ENCODE results near the gene CHGA. TPM values are rescaled to one million over a fixed set of nuclear protein-coding genes. Genes with fewer than 3 reads are reported as not detected.

The CHGA gene
- total RNA-seq, 1 donor from 2014 or later, result 1,527 TPM

DNA sequence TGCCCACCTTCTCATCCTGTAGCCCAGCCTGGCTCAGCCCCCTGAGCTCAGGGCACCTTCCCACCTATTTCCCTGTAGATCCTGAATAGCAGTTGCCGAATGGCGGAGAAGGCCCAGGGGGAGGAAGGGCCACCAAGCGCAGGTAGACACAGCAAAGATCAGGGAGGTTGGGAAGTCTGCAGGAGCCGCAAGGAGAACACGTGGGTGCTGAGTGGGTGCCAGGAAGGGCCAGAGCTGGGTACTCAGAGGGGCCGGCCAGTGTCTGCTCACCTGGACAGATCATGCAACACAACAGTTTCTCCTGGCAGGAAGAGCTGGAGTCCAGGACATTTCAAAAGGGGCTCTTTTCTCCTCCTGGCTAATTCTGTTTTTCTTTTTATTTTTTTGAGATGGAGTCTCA lies 30.6 kb downstream of the CHGA start:
- Mint-ChIP-seq H3K4me3 (no peak overlapping the region), H3K4me1 (ENCODE audit: unreplicated experiment) (peaks cover 3% of the 10 kb centered on the region), H3K36me3 (peaks cover 3% of the 10 kb centered on the region), H3K9me3 (no peaks in the 10 kb centered on the region), H3K27me3 (no peaks in the 10 kb centered on the region), H3K27ac (no peak overlapping the region)
- DNase-seq (ENCODE audit: extremely low spot score, unreplicated experiment), result no peak
- TF ChIP-seq CTCF (conservative IDR thresholded peaks at IDR 0.05), result no peak

GRCh38 chr14:92954933-92955332 lies 32.0 kb downstream of the CHGA start:
- peaks cover 3% of the 10 kb centered on the region for H3K36me3 Mint-ChIP-seq
- TF ChIP-seq CTCF (conservative IDR thresholded peaks at IDR 0.05), result no peak
- DNase-seq (ENCODE audit: extremely low spot score, unreplicated experiment), result no peak
- H3K4me3 Mint-ChIP-seq, result no peak overlapping the region
- H3K4me1 Mint-ChIP-seq (ENCODE audit: unreplicated experiment), result peaks cover 3% of the 10 kb centered on the region
- H3K27me3 Mint-ChIP-seq, result no peaks in the 10 kb centered on the region
- H3K9me3 Mint-ChIP-seq, result no peaks in the 10 kb centered on the region
- no peak overlapping the region for H3K27ac Mint-ChIP-seq

DNA sequence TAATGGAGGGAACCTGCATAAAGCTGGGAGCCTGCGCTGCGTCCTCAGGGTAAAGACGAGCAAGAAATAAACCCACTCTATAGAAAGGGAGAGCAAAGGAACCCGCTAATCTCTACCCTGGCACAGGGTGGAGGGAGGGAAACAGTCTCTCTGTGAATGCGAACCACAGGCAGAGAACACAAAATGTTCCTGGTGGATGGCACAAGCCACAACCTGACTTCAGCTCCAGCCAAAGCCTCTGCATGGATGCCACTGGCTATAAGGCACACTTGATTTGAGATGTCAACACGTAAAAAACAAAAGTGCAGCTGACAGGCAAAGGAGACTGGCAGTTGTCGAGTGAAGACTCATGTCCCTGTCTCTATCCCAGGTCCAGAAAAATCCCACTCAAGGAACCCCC lies 32.4 kb downstream of the CHGA start:
- no peak overlapping the region for H3K4me3 Mint-ChIP-seq
- H3K9me3 Mint-ChIP-seq, result no peaks in the 10 kb centered on the region
- no peaks in the 10 kb centered on the region for H3K27me3 Mint-ChIP-seq
- DNase-seq (ENCODE audit: extremely low spot score, unreplicated experiment), result no peak
- H3K4me1 Mint-ChIP-seq (ENCODE audit: unreplicated experiment), result peaks cover 3% of the 10 kb centered on the region
- H3K36me3 Mint-ChIP-seq, result peaks cover 3% of the 10 kb centered on the region
- H3K27ac Mint-ChIP-seq, result no peak overlapping the region
- no peak for TF ChIP-seq CTCF (conservative IDR thresholded peaks at IDR 0.05)

DNA sequence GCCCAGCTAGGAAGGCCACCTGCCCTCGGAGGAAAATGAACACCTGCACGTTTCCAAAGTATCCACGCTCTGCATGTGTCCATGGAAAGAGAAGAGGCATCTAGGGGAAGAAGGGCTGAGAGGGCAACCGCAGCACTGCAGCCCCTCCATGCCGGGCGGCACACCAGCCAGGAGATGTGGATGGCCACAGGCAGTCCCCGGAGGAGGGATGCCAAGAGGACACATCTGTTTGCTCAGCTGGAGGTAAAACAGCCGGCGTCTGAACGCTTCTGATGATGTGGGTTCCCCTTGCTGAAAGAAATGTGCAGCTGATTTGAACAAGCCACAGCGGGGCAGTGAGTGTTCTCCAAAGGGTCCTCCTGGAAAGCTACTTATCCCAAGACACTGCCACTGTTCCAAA lies 34.0 kb downstream of the CHGA start:
- TF ChIP-seq CTCF (conservative IDR thresholded peaks at IDR 0.05), result no peak
- Mint-ChIP-seq H3K27ac (no peak overlapping the region), H3K9me3 (no peaks in the 10 kb centered on the region), H3K4me3 (no peak overlapping the region), H3K27me3 (no peaks in the 10 kb centered on the region), H3K4me1 (ENCODE audit: unreplicated experiment) (peaks cover 3% of the 10 kb centered on the region), H3K36me3 (peaks cover 3% of the 10 kb centered on the region)
- no peak for DNase-seq (ENCODE audit: extremely low spot score, unreplicated experiment)

DNA sequence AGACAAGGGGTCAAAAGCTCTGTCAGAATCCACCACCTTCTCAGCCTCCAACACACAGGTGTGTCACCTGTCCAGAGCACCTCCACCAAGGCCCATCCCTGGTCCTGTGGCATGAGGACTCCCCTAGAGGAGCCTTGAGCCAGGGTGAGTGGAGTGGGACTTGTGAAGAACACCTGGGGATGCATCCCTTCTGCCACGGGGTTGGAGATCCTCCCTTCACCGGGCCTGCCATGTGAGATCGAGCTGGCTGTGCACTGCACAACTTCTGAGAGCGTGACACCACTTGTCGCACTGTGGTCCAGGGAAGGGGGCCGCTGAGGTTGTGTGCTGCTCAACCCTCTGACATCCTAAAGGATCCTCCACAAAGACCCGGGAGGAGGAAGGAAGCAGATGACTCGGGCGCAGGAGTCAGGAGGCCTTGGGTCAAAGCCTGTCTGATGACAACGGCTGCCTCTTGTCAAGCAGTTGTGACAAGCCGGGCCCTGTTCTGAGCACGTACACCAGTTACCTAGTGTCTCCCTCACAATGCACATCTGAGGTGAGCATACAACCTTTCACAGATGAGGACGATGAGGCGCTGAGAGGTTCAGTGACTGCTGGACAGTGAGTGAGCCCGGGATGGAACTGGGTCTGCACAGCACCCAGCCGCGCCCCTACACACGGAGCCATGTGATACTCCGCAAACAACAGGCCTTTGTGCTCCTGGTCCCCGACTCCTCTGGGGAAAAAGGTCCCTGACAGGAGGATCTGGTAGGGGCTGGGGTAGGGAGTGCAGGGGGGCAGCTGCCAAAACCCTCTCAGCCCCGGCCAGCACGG lies 35.6 kb downstream of the CHGA start:
- peaks cover 13% of the 10 kb centered on the region for H3K4me1 Mint-ChIP-seq (ENCODE audit: unreplicated experiment)
- no peak for TF ChIP-seq CTCF (conservative IDR thresholded peaks at IDR 0.05)
- no peaks in the 10 kb centered on the region for H3K27me3 Mint-ChIP-seq
- H3K36me3 Mint-ChIP-seq, result peaks cover 3% of the 10 kb centered on the region
- no peak for DNase-seq (ENCODE audit: extremely low spot score, unreplicated experiment)
- H3K4me3 Mint-ChIP-seq, result no peak overlapping the region
- no peaks in the 10 kb centered on the region for H3K9me3 Mint-ChIP-seq
- H3K27ac Mint-ChIP-seq, result no peak overlapping the region
